Medulla oblongata (tissue), 1 donor: ENCODE data around the gene ANKRD65.
"Not testable (repeated sequence)": the region's sequence is repeated elsewhere in the genome, so short reads cannot be mapped to it uniquely, and the experiment has no call there.

Source experiments
- DNase-seq: peaks from one replicate; pipeline ENCODE4 v3.0.0-alpha.2; 2015; ENCODE audit errors: extremely low spot score

ANKRD65 gene

GRCh38 chr1:1371746-1372711 is 49.0 kb downstream of the ANKRD65 start:
- DNase-seq, result no peak

- DNase-seq, result no peak
These were observed 49.7 kb downstream of the ANKRD65 start for GRCh38 chr1:1371364-1371745.

- DNase-seq, result no peak
These were observed 50.2 kb downstream of the ANKRD65 start for GRCh38 chr1:1370771-1371300.

DNA sequence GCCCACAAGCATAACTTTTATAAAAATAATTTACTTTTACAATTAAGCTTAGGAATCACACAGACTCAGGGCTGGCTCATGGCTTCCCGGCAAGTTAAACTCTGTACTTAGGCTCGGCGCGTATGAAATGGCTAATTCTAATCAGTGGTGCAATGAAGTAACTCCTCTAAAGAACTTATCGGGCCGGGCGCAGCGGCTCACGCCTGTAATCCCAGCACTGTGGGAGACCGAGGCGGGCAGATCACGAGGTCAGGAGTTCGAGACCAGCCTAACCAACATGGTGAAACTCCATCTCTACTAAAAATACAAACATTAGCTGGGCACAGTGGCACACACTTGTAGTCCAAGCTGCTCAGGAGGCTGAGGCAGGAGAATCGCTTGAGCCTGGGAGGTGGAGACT is 51.0 kb downstream of the ANKRD65 start:
- DNase-seq, result not testable (repeated sequence)
